Smooth muscle cell (in vitro differentiated cells): Measurements from ENCODE around the gene DHCR7. TPM values are rescaled to one million over a fixed set of nuclear protein-coding genes. Genes with fewer than 3 reads are reported as not detected.

Experiments used
- DNase-seq: peaks from one replicate; lab custom pipeline; 2025; ENCODE audit not compliant: unreplicated experiment; lab: John Stamatoyannopoulos, UW
- H2AFZ ChIP-seq: fragments of 200-600 bp; sonication (generic); 2 replicates; pipeline ENCODE4 v1.6.0; 2016; ENCODE audit warnings: antibody characterized with exemption, low read depth, mild to moderate bottlenecking
- H3F3A ChIP-seq: fragments of 200-600 bp; sonication (generic); 2 replicates; pipeline ENCODE4 v1.6.0; 2017; ENCODE audit warnings: antibody characterized with exemption, low read depth
- H3K27ac ChIP-seq: fragments of 200-600 bp; sonication (generic); 2 replicates; pipeline ENCODE4 v1.5.1; 2016; ENCODE audit warnings: low read depth, mild to moderate bottlenecking
- H3K27me3 ChIP-seq: fragments of 200-600 bp; sonication (generic); 2 replicates; pipeline ENCODE4 v1.6.1; 2016; ENCODE audit warnings: low read depth, mild to moderate bottlenecking
- H3K36me3 ChIP-seq: fragments of 200-600 bp; sonication (generic); 2 replicates; pipeline ENCODE4 v1.5.1; 2016; ENCODE audit warnings: low read depth
- H3K4me1 ChIP-seq: fragments of 200-600 bp; sonication (generic); 2 replicates; pipeline ENCODE4 v1.5.1; 2016; ENCODE audit warnings: low read depth
- H3K4me2 ChIP-seq: fragments of 200-600 bp; sonication (generic); 2 replicates; pipeline ENCODE4 v1.6.0; 2016; ENCODE audit warnings: mild to moderate bottlenecking
- H3K4me3 ChIP-seq: fragments of 200-600 bp; sonication (generic); 2 replicates; pipeline ENCODE4 v1.5.1; 2016; ENCODE audit warnings: mild to moderate bottlenecking
- H3K79me2 ChIP-seq: fragments of 200-600 bp; sonication (generic); 2 replicates; pipeline ENCODE4 v1.6.0; 2016; ENCODE audit warnings: low read depth, mild to moderate bottlenecking
- H3K9ac ChIP-seq: fragments of 200-600 bp; sonication (generic); 2 replicates; pipeline ENCODE4 v1.6.0; 2016; ENCODE audit warnings: low read depth
- H3K9me3 ChIP-seq: fragments of 200-600 bp; sonication (generic); replicated peaks from 2 replicates; pipeline ENCODE4 v1.5.1; 2016; ENCODE audit warnings: low read depth
- H4K20me1 ChIP-seq: fragments of 200-600 bp; sonication (generic); 2 replicates; pipeline ENCODE4 v1.6.0; 2016; ENCODE audit warnings: low read depth
- CTCF ChIP-seq: fragments of 200-600 bp; sonication (generic); IDR thresholded peaks from 2 replicates; pipeline ENCODE4 v1.5.1; 2017; ENCODE audit warnings: borderline replicate concordance, mild to moderate bottlenecking, antibody characterized with exemption; ENCODE audit not compliant: insufficient read depth, poor library complexity, severe bottlenecking
- WGBS: methylation state at CpG from one replicate; pipeline ENCODE4 v1.1.7; 2016; ENCODE audit warnings: low lambda C conversion rate; 5-methylcytosine and 5-hydroxymethylcytosine counted together
- polyA plus RNA-seq: library from polyadenylated mRNA; unstranded; fragments of >200 nt; fragmentation: Nextera tagmentation; extraction: Ambion mirVana; gene quantifications from 2 replicates; pipeline ENCODE4 v1.2.1, GENCODE V29; 2016
- total RNA-seq: library from RNA; depleted of rRNA; stranded (reverse); fragments of >200 nt; gene quantifications from 2 replicates; pipeline ENCODE4 v1.2.3, GENCODE V29; 2014

Gene DHCR7
- total and polyA plus RNA-seq, 2 experiments from 2014 or later, result 50.1 to 99.1 TPM

- Histone ChIP-seq H4K20me1 (no peaks in the 10 kb centered on the region), H3K27ac (no peak overlapping the region), H2AFZ (no peak overlapping the region), H3K4me1 (no peaks in the 10 kb centered on the region), H3K79me2 (no peaks in the 10 kb centered on the region), H3K27me3 (peaks cover 34% of the 10 kb centered on the region), H3F3A (no peaks in the 10 kb centered on the region), H3K9ac (no peak overlapping the region), H3K4me3 (no peak overlapping the region), H3K36me3 (no peaks in the 10 kb centered on the region), H3K9me3 (no peaks in the 10 kb centered on the region), H3K4me2 (no peak overlapping the region)
- 80% methylated on average over 7 of the region's 7 CpGs for WGBS
- no peak for TF ChIP-seq CTCF
- no peak for DNase-seq
Observed at GRCh38 chr11:71395263-71395560, 53.0 kb downstream of the DHCR7 start.

GRCh38 chr11:71393283-71393682 is 54.9 kb downstream of the DHCR7 start:
- Histone ChIP-seq H3K9me3 (no peaks in the 10 kb centered on the region), H3K9ac (no peak overlapping the region), H3K4me3 (no peak overlapping the region), H3K27me3 (peaks cover 48% of the 10 kb centered on the region), H3K4me1 (no peaks in the 10 kb centered on the region), H2AFZ (no peak overlapping the region), H3K79me2 (no peaks in the 10 kb centered on the region), H3K4me2 (no peak overlapping the region), H3K36me3 (no peaks in the 10 kb centered on the region), H3K27ac (no peak overlapping the region), H4K20me1 (no peaks in the 10 kb centered on the region), H3F3A (no peaks in the 10 kb centered on the region)
- DNase-seq, result no peak
- no peak for TF ChIP-seq CTCF
- WGBS, result 87% methylated on average over 2 of the region's 2 CpGs

GRCh38 chr11:71391796-71392195 is 56.4 kb downstream of the DHCR7 start:
- Histone ChIP-seq H3K79me2 (no peaks in the 10 kb centered on the region), H4K20me1 (no peaks in the 10 kb centered on the region), H3K36me3 (no peaks in the 10 kb centered on the region), H3K4me1 (no peaks in the 10 kb centered on the region), H3K4me2 (no peak overlapping the region), H3K9ac (no peak overlapping the region), H3K27ac (no peak overlapping the region), H3K27me3 (peaks cover 48% of the 10 kb centered on the region), H2AFZ (no peak overlapping the region), H3K4me3 (no peak overlapping the region), H3F3A (no peaks in the 10 kb centered on the region), H3K9me3 (no peaks in the 10 kb centered on the region)
- 65% methylated on average over 8 of the region's 8 CpGs for WGBS
- no peak for TF ChIP-seq CTCF
- no peak for DNase-seq

- H3K4me2 ChIP-seq, result no peak overlapping the region
- no peaks in the 10 kb centered on the region for H4K20me1 ChIP-seq
- 89% methylated on average over 5 of the region's 5 CpGs for WGBS
- H3K9ac ChIP-seq, result no peak overlapping the region
- no peak for TF ChIP-seq CTCF
- no peak overlapping the region for H3K27ac ChIP-seq
- no peaks in the 10 kb centered on the region for H3F3A ChIP-seq
- H3K9me3 ChIP-seq, result no peaks in the 10 kb centered on the region
- H3K79me2 ChIP-seq, result no peaks in the 10 kb centered on the region
- DNase-seq, result no peak
- H3K4me3 ChIP-seq, result no peak overlapping the region
- H3K4me1 ChIP-seq, result no peaks in the 10 kb centered on the region
- H3K36me3 ChIP-seq, result no peaks in the 10 kb centered on the region
- H2AFZ ChIP-seq, result no peak overlapping the region
- H3K27me3 ChIP-seq, result peaks cover 48% of the 10 kb centered on the region
Observed at GRCh38 chr11:71391352-71391751, 56.8 kb downstream of the DHCR7 start.
